COR-L47 (cell line): ENCODE data around the gene DMPK.
"Not testable (repeated sequence)": the region's sequence is repeated elsewhere in the genome, so short reads cannot be mapped to it uniquely, and the experiment has no call there.

ENCODE experiments used
- DNase-seq: peaks from one replicate; lab custom pipeline; 2025; lab: John Stamatoyannopoulos, UW

DMPK gene

GRCh38 chr19:45742969-45743368, 39.3 kb downstream of the DMPK start:
- no peak for DNase-seq

DNA sequence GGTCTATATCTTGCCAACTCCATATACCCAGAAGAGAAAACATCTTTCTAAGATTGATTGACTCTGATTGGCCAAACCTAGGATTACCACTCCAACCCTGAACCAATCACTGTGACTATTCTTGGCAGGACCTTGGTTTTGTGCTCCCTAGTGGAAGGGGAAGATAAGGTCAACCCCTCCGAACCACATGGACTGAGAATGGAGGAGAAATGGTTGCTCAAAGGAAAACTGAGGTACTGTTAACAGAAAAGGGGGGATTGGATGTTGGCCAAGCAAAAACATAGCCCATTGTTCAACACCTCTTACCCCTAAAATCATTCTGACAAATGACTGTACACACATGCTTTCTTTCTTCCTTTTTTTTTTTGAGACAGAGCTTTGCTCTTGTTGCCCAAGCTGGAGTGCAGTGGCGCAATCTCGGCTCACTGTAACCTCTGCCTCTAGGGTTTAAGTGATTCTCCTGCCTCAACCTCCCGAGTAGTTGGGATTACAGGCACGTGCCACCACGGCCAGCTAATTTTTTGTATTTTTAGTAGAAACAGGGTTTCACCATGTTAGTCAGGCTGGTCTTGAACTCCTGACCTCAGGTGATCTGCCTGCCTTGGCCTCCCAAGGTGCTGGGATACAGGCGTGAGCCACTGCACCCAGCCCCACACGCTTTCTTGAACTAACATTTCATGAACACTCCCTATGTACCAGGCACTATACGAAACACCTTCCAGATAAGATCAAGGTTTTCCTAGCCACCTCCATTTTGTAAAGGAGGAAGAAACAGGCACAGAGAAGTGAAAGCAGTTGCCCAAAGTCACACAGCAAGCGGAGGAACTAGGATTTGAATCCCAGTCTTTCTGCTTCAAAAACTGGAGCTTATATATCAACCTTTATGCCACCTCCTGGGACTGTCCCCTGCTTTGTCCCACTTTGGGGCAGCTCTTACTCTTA, 42.5 kb downstream of the DMPK start:
- no peak for DNase-seq

DNA sequence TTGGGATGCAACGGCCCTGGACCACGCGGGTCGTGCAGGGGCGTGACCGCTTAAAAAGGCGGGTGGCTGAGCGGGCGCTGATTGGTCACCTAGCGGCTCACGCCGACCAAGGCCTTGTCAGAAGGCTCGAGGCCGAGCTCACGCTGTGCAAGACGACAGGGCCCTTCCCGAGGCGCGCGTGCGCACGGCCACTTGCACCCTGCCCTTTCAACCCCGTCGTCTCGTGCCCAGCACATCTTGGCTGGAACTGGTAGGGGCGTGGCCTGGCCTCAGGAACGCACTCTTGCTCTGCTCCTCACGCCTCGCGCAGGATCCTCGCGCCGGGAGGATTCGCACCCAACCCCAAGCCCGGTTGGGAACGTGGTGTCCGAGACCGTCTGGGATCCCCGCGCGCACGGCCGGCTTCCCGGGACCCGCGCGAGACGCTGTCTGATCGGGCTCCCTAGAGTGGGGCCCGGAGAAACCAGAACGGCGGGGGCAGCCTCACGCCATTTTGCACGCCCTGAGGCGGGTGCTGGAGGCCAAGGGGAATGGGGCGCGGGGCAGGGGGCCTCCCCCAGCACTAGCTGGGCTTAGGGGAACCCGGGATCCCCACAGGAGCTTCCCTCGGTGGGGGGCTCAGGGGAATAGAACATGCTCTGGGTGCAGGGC, 49.0 kb downstream of the DMPK start, which contains the start of gene MEIOSIN:
TSS of gene MEIOSIN (plus strand) at position 280 of the 651 bp plus-strand sequence. CDS start 1,938 bp downstream, outside the sequence.
- DNase-seq: no peak

DNA sequence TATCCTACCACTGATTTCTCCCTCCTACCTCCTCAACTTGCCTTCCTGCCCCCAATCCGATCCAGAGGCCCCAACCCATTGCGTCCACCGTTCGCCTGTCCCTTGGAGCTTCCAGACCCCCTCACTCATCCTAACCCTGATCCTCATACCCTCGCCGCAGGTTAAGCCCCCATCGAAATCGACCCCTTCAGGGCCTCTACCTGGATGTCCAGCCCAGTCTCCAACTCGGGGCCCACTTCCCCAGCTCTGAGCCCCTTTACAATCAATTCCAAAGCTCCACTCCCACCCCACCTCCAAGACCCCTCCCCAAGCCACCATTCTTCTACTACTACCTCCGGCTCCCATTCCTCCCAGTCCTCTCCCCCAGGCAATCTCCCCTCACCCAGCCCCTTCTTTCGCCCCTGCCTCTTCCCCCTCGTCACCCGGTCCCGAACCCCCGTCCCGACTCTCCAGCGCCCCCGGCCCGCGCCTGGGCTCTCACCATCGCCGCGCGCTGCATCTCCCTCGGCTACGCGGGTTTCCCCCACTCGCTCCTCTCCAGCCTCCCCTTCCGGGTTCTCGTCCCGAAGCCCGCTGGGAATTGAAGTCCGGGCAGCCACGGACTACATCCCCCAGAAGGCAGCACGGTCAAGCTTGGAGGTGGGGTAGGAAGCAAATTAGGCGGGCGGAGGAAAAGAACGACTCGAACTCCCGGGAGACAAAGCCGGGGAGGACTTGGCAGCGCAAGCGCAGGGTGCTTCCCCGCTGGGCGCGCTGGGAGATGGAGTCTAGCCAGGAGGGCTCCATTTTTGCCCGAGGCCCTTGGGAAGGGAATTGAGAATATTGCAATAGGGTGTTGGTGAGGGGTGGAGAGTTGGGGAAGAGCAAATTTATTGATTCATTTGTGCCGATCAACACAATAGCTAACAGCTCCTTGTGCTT, 51.7 kb downstream of the DMPK start, which contains the start of gene FBXO46:
TSS of gene FBXO46 (minus strand) at position 529 of the 921 bp plus-strand sequence. CDS start 17,401 bp downstream, outside the sequence.
- DNase-seq: peak; percentile 98

DNA sequence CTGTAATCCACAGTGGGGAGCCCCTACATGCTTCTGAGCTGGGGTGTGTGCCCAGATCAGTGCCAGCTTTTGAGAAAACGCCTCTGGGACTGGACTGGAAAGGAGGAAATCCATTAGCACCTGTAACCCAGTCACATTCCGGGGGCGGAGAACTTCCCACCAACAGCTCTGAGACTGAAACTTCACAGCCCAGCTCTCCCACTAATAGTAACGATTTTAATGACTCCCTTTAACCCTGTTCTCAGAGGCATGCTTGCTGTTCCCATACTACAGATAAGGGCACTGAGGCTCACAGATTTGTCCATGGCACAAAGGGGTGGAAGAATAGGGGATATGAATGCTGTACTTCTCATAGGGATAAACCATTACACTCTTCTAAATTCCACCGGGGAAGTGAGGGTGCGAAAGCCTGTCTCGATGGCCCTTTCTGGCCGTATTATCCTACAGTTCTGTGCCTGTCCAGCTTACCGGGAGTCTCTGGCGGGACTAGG, 52.4 kb downstream of the DMPK start:
- DNase-seq: no peak

- not testable (repeated sequence) for DNase-seq
These were observed 53.6 kb downstream of the DMPK start for GRCh38 chr19:45728683-45729082.

DNA sequence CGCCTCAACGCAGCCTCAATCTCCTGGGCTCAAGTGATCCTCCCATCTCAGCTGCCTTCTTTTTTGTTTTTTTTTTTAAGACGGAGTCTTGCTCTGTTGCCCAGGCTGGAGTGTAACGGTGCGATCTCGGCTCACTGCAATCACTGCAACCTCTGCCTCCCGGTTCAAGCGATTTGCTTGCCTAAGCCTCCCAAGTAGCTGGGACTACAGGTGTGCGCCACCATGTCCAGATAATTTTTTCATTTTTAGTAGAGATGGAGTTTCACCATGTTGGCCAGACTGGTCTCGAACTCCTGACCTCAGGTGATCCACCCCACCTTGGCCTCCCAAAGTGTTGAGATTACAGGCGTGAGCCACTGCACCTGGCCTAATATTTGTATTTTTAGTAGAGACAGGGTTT, 62.2 kb downstream of the DMPK start:
- DNase-seq: not testable (repeated sequence)
